Activated T-helper 1 cell treated with anti-CD3 and anti-CD28 coated beads, Interleukin-12 subunit alpha, Interleukin-12 subunit beta, Interleukin-2, Interleukin-4 antibody, amounts not matched to agents 30 ng/mL and 10 ng/mL and 1 ng/mL, durations not matched to agents 14 hours and 24 hours and 36 hours (primary cell): ENCODE measurements around the gene STN1. TPM values are rescaled to one million over a fixed set of nuclear protein-coding genes. Genes with fewer than 3 reads are reported as not detected.
A peak's percentile ranks its signal among the peaks of the same experiment; 100 is the strongest.

Experiments used
- DNase-seq: peaks from one replicate; pipeline ENCODE4 v3.0.0; 2021; ENCODE audit warnings: low spot score
- H3K27ac Mint-ChIP-seq: one replicate; pipeline ENCODE4 v1.8.0; 2021; ENCODE audit warnings: mild to moderate bottlenecking, mixed read lengths
- H3K27me3 Mint-ChIP-seq: one replicate; pipeline ENCODE4 v1.8.0; 2022; ENCODE audit warnings: mild to moderate bottlenecking, moderate library complexity, mixed read lengths; ENCODE audit not compliant: insufficient read depth
- H3K36me3 Mint-ChIP-seq: one replicate; pipeline ENCODE4 v1.8.0; 2021; ENCODE audit warnings: low read depth, mixed read lengths
- H3K4me1 Mint-ChIP-seq: one replicate; pipeline ENCODE4 v1.8.0; 2021; ENCODE audit warnings: low read depth, mixed read lengths
- H3K4me3 Mint-ChIP-seq: one replicate; pipeline ENCODE4 v1.8.0; 2021; ENCODE audit warnings: mild to moderate bottlenecking, moderate library complexity, mixed read lengths
- H3K9me3 Mint-ChIP-seq: one replicate; pipeline ENCODE4 v1.8.0; 2021; ENCODE audit warnings: mixed read lengths
- intact Hi-C: fragments of 100-400 bp; cut with micrococcal nuclease; formaldehyde crosslinking; loops from one replicate; pipeline ENCODE4 v1.15.1; 2024
- total RNA-seq: library from RNA; stranded (reverse); gene quantifications from 2 replicates; pipeline ENCODE4 v1.2.3, GENCODE V29; 2022

STN1 gene
- total RNA-seq, 1 donor from 2014 or later, result 20.0 TPM

GRCh38 chr10:103869336-103869735 lies 48.6 kb downstream of the STN1 start:
- intact Hi-C loops, result no loop called here
- no peaks in the 10 kb centered on the region for H3K36me3 Mint-ChIP-seq
- no peak for DNase-seq
- H3K9me3 Mint-ChIP-seq, result peaks cover 16% of the 10 kb centered on the region
- no peak overlapping the region for H3K4me3 Mint-ChIP-seq
- H3K27ac Mint-ChIP-seq, result no peak overlapping the region
- peaks cover 7% of the 10 kb centered on the region for H3K27me3 Mint-ChIP-seq
- H3K4me1 Mint-ChIP-seq, result no peaks in the 10 kb centered on the region

DNA sequence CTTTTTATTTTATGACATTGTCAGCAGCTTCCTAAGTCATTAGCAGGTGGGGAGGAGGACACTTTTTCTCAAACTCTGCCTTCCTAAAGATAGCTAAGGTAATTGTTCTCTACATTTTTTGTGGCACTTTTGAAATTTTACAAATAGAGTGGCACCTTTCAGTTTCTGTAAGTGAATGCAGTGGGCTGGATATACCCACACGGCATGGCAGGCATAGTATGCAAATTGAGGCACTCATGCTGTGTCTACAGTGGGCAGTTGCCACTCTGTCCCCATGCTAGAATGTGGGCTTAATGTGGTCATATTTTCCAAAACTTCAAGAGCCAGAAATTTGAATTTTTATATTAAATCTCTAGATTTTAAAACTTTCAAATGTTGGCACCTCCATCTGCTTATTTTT lies 49.8 kb downstream of the STN1 start:
- Mint-ChIP-seq H3K9me3 (peaks cover 21% of the 10 kb centered on the region), H3K27me3 (peaks cover 8% of the 10 kb centered on the region), H3K4me1 (no peaks in the 10 kb centered on the region), H3K27ac (no peak overlapping the region), H3K36me3 (no peaks in the 10 kb centered on the region), H3K4me3 (no peak overlapping the region)
- intact Hi-C loops, result no loop called here
- no peak for DNase-seq

DNA sequence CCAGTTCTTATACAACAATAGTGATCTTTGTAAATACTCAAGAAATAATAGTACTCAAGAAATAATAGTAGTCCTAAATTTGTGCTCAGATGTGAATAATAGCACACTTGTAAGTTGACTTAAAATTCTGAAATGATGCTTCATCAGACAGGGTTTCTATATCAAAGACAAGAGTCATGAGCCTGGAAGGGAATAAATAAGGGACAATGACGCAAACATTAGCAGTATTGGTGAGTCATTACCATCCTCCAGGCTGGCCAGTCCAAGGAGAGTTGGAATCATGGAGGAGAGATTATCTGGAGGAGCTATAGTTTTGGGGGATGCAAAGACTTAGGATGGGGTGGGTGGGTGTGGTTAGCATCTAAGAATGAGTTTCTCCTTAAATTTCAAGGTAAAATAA lies 56.5 kb downstream of the STN1 start:
- Mint-ChIP-seq H3K4me3 (no peak overlapping the region), H3K9me3 (peaks cover 21% of the 10 kb centered on the region), H3K27me3 (peaks cover 35% of the 10 kb centered on the region), H3K27ac (no peak overlapping the region), H3K36me3 (no peaks in the 10 kb centered on the region), H3K4me1 (peaks cover 8% of the 10 kb centered on the region)
- intact Hi-C loops, result no loop called here
- DNase-seq, result no peak

DNA sequence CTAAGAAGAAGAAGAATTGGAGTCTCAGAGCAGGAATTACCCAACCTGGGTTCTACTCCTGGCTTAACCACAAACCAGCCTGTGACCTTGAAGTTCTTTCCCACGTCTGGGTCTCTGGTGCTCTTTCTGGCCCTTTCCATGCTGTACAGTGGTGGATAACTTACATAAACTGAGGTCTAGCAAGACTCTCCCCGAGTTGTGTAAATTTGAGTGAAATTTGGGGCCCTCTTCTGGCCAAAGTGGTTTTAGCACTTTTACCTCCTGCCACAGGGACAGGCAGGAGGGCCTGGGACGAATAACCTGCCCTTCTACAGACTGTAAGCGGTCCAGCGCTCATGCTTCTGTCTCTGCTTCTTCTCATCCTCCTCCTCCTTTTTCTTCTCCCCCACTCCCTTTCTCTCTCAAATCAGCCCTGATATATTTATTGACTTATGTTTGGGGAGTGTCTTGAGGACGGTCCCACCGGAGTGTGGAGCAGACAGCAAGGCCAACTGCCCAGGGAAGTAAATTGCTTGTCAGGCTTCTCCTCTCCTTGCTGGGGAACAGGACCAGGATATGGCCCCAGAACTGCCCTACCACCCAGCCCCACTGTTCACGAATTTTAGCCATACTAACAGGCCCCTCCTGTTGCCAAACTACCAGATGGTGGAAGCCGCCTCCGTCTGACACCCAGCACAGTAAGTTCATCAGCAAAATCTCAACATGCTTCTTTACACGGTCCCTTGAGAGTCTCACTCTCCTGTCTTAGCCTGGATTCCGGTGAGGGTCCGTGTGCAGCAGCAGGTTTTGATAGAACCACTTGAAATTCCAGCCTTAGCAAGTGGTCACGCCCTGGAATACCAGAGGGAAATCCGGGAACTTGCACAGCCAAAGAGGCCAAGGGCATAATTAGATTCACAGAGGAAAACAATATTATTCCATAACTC lies 58.6 kb downstream of the STN1 start:
- Mint-ChIP-seq H3K4me1 (peaks cover 19% of the 10 kb centered on the region), H3K9me3 (peaks cover 6% of the 10 kb centered on the region), H3K27me3 (peaks cover 39% of the 10 kb centered on the region), H3K4me3 (peak overlapping the region; percentile 2), H3K27ac (no peak overlapping the region), H3K36me3 (no peaks in the 10 kb centered on the region)
- DNase-seq, result peak; percentile 40
- intact Hi-C loops, result loop anchor here (1.0 to 5.0 kb wide), 2 partner anchors 87 to 146 kb away; no protein-coding TSS in a partner anchor

DNA sequence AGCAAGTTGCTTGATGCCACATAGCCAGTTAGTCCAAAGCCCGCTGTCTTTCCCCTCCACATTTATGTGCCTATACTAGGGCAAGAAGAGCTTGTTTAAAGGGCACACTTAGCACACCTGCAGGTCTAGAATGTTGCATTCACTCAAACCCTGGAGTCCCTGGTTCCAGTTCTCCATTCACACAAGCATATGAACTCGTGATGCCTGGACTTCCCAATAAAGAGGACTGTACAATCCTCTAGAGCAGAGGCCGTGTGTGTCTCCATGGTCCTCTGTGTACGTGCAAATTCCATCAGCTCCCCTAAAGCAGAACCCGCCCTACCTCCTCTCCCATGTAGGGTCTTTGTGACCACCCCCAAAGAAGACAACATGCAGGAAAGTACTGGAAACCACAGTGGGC lies 59.6 kb downstream of the STN1 start:
- Mint-ChIP-seq H3K27ac (no peak overlapping the region), H3K27me3 (peaks cover 49% of the 10 kb centered on the region), H3K9me3 (no peaks in the 10 kb centered on the region), H3K4me1 (peaks cover 27% of the 10 kb centered on the region), H3K36me3 (no peaks in the 10 kb centered on the region), H3K4me3 (no peak overlapping the region)
- intact Hi-C loops, result loop anchor here (5.0 kb wide), 1 partner anchor 86 kb away; no protein-coding TSS in a partner anchor
- DNase-seq, result no peak

DNA sequence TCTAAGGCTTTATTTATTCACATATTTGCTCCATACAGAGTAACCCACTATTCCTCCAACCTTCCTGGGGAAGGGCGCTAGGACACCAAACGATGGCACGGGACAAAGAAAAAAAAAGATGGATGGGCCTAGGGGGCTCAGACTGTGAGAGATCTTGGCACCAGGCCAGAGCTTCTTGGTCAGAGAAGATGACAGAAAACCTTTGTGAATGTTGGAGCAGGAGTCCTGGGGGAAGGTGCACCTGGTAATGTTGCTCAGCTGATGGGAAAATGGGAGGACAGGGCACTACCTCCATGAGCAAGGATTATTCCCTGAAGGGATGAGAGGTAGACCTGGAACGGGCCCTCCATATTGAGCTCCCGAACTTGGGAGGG lies 61.2 kb downstream of the STN1 start:
- no peaks in the 10 kb centered on the region for H3K9me3 Mint-ChIP-seq
- intact Hi-C loops, result loop anchor here (5.0 kb wide), 1 partner anchor 84 kb away; no protein-coding TSS in a partner anchor
- no peaks in the 10 kb centered on the region for H3K36me3 Mint-ChIP-seq
- H3K27me3 Mint-ChIP-seq, result peaks cover 57% of the 10 kb centered on the region
- peaks cover 27% of the 10 kb centered on the region for H3K4me1 Mint-ChIP-seq
- DNase-seq, result no peak
- H3K4me3 Mint-ChIP-seq, result peak overlapping the region; percentile 68
- no peak overlapping the region for H3K27ac Mint-ChIP-seq

GRCh38 chr10:103855852-103856796 lies 61.9 kb downstream of the STN1 start:
- H3K27ac Mint-ChIP-seq, result no peak overlapping the region
- peak overlapping the region; percentile 68 for H3K4me3 Mint-ChIP-seq
- peaks cover 62% of the 10 kb centered on the region for H3K27me3 Mint-ChIP-seq
- no peak for DNase-seq
- H3K4me1 Mint-ChIP-seq, result peaks cover 27% of the 10 kb centered on the region
- intact Hi-C loops, result loop anchor here (5.0 kb wide), 1 partner anchor 84 kb away; no protein-coding TSS in a partner anchor
- H3K36me3 Mint-ChIP-seq, result no peaks in the 10 kb centered on the region
- H3K9me3 Mint-ChIP-seq, result no peaks in the 10 kb centered on the region

- intact Hi-C loops, result loop anchor here (5.0 kb wide), 1 partner anchor 83 kb away; no protein-coding TSS in a partner anchor
- Mint-ChIP-seq H3K36me3 (no peaks in the 10 kb centered on the region), H3K4me1 (peaks cover 27% of the 10 kb centered on the region), H3K27ac (no peak within 1 kb of the TSS), H3K27me3 (peaks cover 62% of the 10 kb centered on the region), H3K4me3 (peak within 1 kb of the TSS; percentile 87), H3K9me3 (no peaks in the 10 kb centered on the region)
- DNase-seq, result peak; percentile 24
Observed at GRCh38 chr10:103855424-103855823, 62.6 kb downstream of the STN1 start, which contains the start of gene SH3PXD2A. SH3PXD2A (minus strand) TSS chr10:103855576; CDS start chr10:103855266, 310 bp downstream.

GRCh38 chr10:103854686-103855391 lies 63.1 kb downstream of the STN1 start:
- Mint-ChIP-seq H3K27me3 (peaks cover 66% of the 10 kb centered on the region), H3K4me3 (peak overlapping the region; percentile 87), H3K9me3 (no peaks in the 10 kb centered on the region), H3K4me1 (peaks cover 27% of the 10 kb centered on the region), H3K27ac (no peak overlapping the region), H3K36me3 (no peaks in the 10 kb centered on the region)
- no peak for DNase-seq
- intact Hi-C loops, result loop anchor here (5.0 kb wide), 2 partner anchors 53 to 83 kb away; no protein-coding TSS in a partner anchor

GRCh38 chr10:103854265-103854685 lies 63.7 kb downstream of the STN1 start:
- DNase-seq, result no peak
- Mint-ChIP-seq H3K9me3 (no peaks in the 10 kb centered on the region), H3K4me1 (peaks cover 25% of the 10 kb centered on the region), H3K36me3 (no peaks in the 10 kb centered on the region), H3K27ac (no peak overlapping the region), H3K4me3 (peak overlapping the region; percentile 87), H3K27me3 (peaks cover 71% of the 10 kb centered on the region)
- intact Hi-C loops, result loop anchor here (5.0 kb wide), 1 partner anchor 52 kb away; no protein-coding TSS in a partner anchor

DNA sequence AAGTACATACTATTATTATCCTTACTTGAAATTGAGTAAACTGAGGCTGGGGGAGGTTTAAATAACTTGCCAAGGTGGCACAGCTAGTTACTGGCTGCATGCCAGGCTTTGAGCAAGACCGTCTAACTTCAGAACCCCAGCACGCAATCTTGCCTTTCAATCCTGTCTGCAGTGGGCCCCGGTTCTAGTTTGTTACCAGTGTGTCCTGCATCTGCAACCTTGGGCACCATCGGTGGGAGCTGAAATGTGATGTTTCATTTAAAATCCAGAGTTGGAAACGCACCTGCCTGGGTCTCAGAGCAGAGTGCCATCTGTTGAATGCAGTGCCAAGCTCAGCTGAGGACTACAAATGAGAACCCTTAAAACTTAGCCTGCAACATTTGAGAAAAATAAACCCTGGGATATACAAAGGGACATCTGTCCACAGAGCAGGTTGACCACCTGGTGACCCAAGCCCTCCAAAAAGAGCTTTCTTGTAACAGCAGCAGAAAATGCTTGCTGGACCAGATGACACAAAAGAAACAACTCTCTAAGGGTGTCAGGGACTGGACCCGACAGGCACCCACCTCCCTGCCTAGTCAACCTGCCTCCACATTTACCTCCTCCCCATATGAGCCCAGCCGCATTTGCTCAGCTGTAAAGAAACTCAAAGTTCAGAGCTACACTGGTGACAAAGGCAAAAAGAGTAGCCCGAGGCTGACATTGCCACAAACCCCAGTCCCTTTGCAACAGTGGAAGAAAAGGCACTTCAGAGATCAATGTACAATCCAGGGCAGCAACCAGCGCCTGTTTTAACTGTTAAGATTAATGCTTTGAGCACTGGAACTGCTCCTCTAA lies 64.3 kb downstream of the STN1 start:
- intact Hi-C loops, result loop anchor here (5.0 kb wide), 1 partner anchor 51 kb away; no protein-coding TSS in a partner anchor
- H3K36me3 Mint-ChIP-seq, result no peaks in the 10 kb centered on the region
- no peak for DNase-seq
- peaks cover 68% of the 10 kb centered on the region for H3K27me3 Mint-ChIP-seq
- H3K4me3 Mint-ChIP-seq, result peak overlapping the region; percentile 87
- no peak overlapping the region for H3K27ac Mint-ChIP-seq
- H3K4me1 Mint-ChIP-seq, result peaks cover 21% of the 10 kb centered on the region
- no peaks in the 10 kb centered on the region for H3K9me3 Mint-ChIP-seq
